Measurements from ENCODE around the gene HP1BP3.

GRCh38 chr1:20709868-20710267 is 77.2 kb downstream of the HP1BP3 start:
- no peak for TF ChIP-seq CTCF (IDR thresholded peaks at IDR 0.05; ENCODE audit: low read depth, low read length, missing input control)
- TF ChIP-seq JUND (IDR thresholded peaks at IDR 0.05), result no peak
- no peak for TF ChIP-seq REST (IDR thresholded peaks at IDR 0.05)
